Tibial nerve (tissue), 4 donors: ENCODE results near the gene NPFFR1. TPM values are rescaled to one million over a fixed set of nuclear protein-coding genes. Genes with fewer than 3 reads are reported as not detected.
"Not testable (repeated sequence)": the region's sequence is repeated elsewhere in the genome, so short reads cannot be mapped to it uniquely, and the experiment has no call there.

Source experiments
- DNase-seq, 2 donors: peaks; one replicate each; pipeline ENCODE4 v3.0.0-alpha.2; 2019; ENCODE audit warnings: low spot score in 2 of 2
- H3K27ac ChIP-seq, 4 donors: fragments of 200-600 bp; sonication (generic) in 3 of 4; one replicate each; pipeline ENCODE4 v1.5.1; 2017 to 2019; ENCODE audit warnings: mild to moderate bottlenecking in 1 of 4
- H3K27me3 ChIP-seq, 2 donors: fragments of 200-600 bp; sonication (generic) in 1 of 2; one replicate each; pipeline versions ENCODE4 v1.5.1 to v1.6.0; 2017 to 2019
- H3K36me3 ChIP-seq, 3 donors: fragments of 200-600 bp; sonication (generic); one replicate each; pipeline ENCODE4 v1.5.1; 2018 to 2019
- H3K4me1 ChIP-seq, 4 donors: fragments of 200-600 bp; sonication (generic) in 3 of 4; one replicate each; pipeline ENCODE4 v1.5.1; 2017 to 2019
- H3K4me3 ChIP-seq, 4 donors: fragments of 200-600 bp; sonication (generic) in 3 of 4; one replicate each; pipeline ENCODE4 v1.5.1; 2017 to 2019; ENCODE audit warnings: mild to moderate bottlenecking in 1 of 4, moderate library complexity in 1 of 4
- H3K9me3 ChIP-seq, 4 donors: fragments of 200-600 bp; sonication (generic) in 3 of 4; one replicate each; pipeline ENCODE4 v1.5.1; 2017 to 2019
- CTCF ChIP-seq, 5 experiments: fragments of 200-600 bp in 3 of 5; fragments of 450-650 bp in 2 of 5; sonication (generic) in 3 of 5; IDR thresholded peaks; one replicate each; pipeline ENCODE4 v1.5.1; 2016 to 2019; ENCODE audit warnings: antibody characterized with exemption in 5 of 5, mild to moderate bottlenecking in 3 of 5, moderate library complexity in 2 of 5
- EP300 ChIP-seq, 2 donors: sonication (generic); formaldehyde crosslinking; IDR thresholded peaks; one replicate each; pipeline ENCODE4 v1.6.1; 2017; ENCODE audit warnings: antibody characterized with exemption in 2 of 2, mild to moderate bottlenecking in 1 of 2
- POLR2A ChIP-seq, 2 donors: fragments of 450-650 bp; IDR thresholded peaks; one replicate each; pipeline ENCODE4 v1.6.1; 2017; ENCODE audit warnings: antibody characterized with exemption in 2 of 2, mild to moderate bottlenecking in 2 of 2, moderate library complexity in 2 of 2
- WGBS, 2 donors: methylation state at CpG; one replicate each; pipeline ENCODE4 v1.1.5; 2018; 5-methylcytosine and 5-hydroxymethylcytosine counted together
- total RNA-seq, 4 donors: library from RNA; depleted of rRNA; stranded (reverse); fragments of >200 nt; gene quantifications; one replicate each; pipeline ENCODE4 v1.1.0, GENCODE V29; 2016

The NPFFR1 gene
- total RNA-seq, 4 donors from 2014 or later: 1.8 to 5.7 (median 4.4) TPM

GRCh38 chr10:70241081-70241480, 42.7 kb downstream of the NPFFR1 start:
- no peaks in the 10 kb centered on the region for H3K36me3 ChIP-seq
- no peak overlapping the region for H3K27ac ChIP-seq
- no peaks in the 10 kb centered on the region for H3K27me3 ChIP-seq
- no peak for DNase-seq
- no peak overlapping the region for H3K4me3 ChIP-seq
- TF ChIP-seq POLR2A (IDR thresholded peaks at IDR 0.05) (no peak), EP300 (IDR thresholded peaks at IDR 0.05) (no peak), CTCF (IDR thresholded peaks at IDR 0.05) (no peak)
- no peaks in the 10 kb centered on the region for H3K4me1 ChIP-seq
- 95 to 100% methylated on average over 3 of the region's 3 CpGs for whole genome bisulfite sequencing, 2 donors
- H3K9me3 ChIP-seq: no peaks in the 10 kb centered on the region

- not testable (repeated sequence) for DNase-seq, H3K4me1 ChIP-seq, H3K4me3 ChIP-seq, H3K9me3 ChIP-seq, H3K27me3 ChIP-seq, H3K36me3 ChIP-seq, H3K27ac ChIP-seq
- 92 to 99% methylated on average over 6 to 10 of the region's 21 CpGs for WGBS, 2 donors
These were observed 43.8 kb downstream of the NPFFR1 start for GRCh38 chr10:70239986-70240385.

- H3K9me3 ChIP-seq, H3K36me3 ChIP-seq, H3K4me3 ChIP-seq, DNase-seq, H3K27ac ChIP-seq, H3K27me3 ChIP-seq, H3K4me1 ChIP-seq: not testable (repeated sequence)
- 87 to 92% methylated on average over 19 to 24 of the region's 55 CpGs for WGBS, 2 donors
These were observed 44.5 kb downstream of the NPFFR1 start for GRCh38 chr10:70239077-70239976.

GRCh38 chr10:70237958-70238536, 45.8 kb downstream of the NPFFR1 start:
- 71 to 74% methylated on average over 6 of the region's 6 CpGs for WGBS, 2 donors
- DNase-seq: not testable (repeated sequence)

GRCh38 chr10:70234668-70235447, 48.9 kb downstream of the NPFFR1 start:
- 65 to 75% methylated on average over 18 of the region's 18 CpGs for WGBS, 2 donors
- peak in 1 of 2 donors; percentile 38 for TF ChIP-seq EP300 (IDR thresholded peaks at IDR 0.05)
- TF ChIP-seq CTCF (IDR thresholded peaks at IDR 0.05): no peak
- peak overlapping the region; percentile 43 to 92 (median 75) for H3K27ac ChIP-seq

More at GRCh38 chr10:70237958-70238536, 45.8 kb downstream of the NPFFR1 start:
- not testable (repeated sequence) for H3K27ac ChIP-seq, H3K9me3 ChIP-seq, H3K36me3 ChIP-seq, H3K4me3 ChIP-seq, H3K27me3 ChIP-seq
- peaks cover 0 to 14% (median 2%) of the 10 kb centered on the region in 4 donors for H3K4me1 ChIP-seq

GRCh38 chr10:70233939-70234300, 49.9 kb downstream of the NPFFR1 start:
- TF ChIP-seq EP300 (IDR thresholded peaks at IDR 0.05) (no peak), CTCF (IDR thresholded peaks at IDR 0.05) (no peak), POLR2A (IDR thresholded peaks at IDR 0.05) (no peak)
- Histone ChIP-seq H3K4me1 (peaks cover 0 to 24% (median 5%) of the 10 kb centered on the region in 4 donors), H3K9me3 (no peaks in the 10 kb centered on the region), H3K36me3 (no peaks in the 10 kb centered on the region), H3K27ac (peak overlapping the region; percentile 60 to 92 (median 88)), H3K4me3 (peak overlapping the region; percentile 86 to 96 (median 94)), H3K27me3 (no peaks in the 10 kb centered on the region)
- no peak for DNase-seq
- 28% methylated on average over 8 of the region's 8 CpGs for WGBS, 2 donors

More at GRCh38 chr10:70234668-70235447, 48.9 kb downstream of the NPFFR1 start:
- H3K4me3 ChIP-seq: no peak overlapping the region
- DNase-seq: peak; percentile 65 to 79
- H3K36me3 ChIP-seq: no peaks in the 10 kb centered on the region
- H3K9me3 ChIP-seq: no peaks in the 10 kb centered on the region
- H3K4me1 ChIP-seq: peaks cover 0 to 22% (median 5%) of the 10 kb centered on the region in 4 donors
- no peaks in the 10 kb centered on the region for H3K27me3 ChIP-seq
